RPMI7951 (cell line): ENCODE data around the gene DDX54. TPM values are rescaled to one million over a fixed set of nuclear protein-coding genes. Genes with fewer than 3 reads are reported as not detected.

ENCODE experiments used
- DNase-seq: peaks from one replicate; pipeline ENCODE4 v3.0.0-alpha.2; 2012; ENCODE audit warnings: low read depth
- total RNA-seq: library from RNA; depleted of rRNA; stranded (reverse); fragments of >200 nt; shearing (Covaris generic); gene quantifications from 2 replicates; pipeline ENCODE4 v1.2.3, GENCODE V29; 2014

The DDX54 gene
- total RNA-seq, 1 experiment from 2014 or later, result 17.2 TPM

- DNase-seq, result no peak
Measured at GRCh38 chr12:113189361-113189760, 4.1 kb upstream of the DDX54 start.

DNA sequence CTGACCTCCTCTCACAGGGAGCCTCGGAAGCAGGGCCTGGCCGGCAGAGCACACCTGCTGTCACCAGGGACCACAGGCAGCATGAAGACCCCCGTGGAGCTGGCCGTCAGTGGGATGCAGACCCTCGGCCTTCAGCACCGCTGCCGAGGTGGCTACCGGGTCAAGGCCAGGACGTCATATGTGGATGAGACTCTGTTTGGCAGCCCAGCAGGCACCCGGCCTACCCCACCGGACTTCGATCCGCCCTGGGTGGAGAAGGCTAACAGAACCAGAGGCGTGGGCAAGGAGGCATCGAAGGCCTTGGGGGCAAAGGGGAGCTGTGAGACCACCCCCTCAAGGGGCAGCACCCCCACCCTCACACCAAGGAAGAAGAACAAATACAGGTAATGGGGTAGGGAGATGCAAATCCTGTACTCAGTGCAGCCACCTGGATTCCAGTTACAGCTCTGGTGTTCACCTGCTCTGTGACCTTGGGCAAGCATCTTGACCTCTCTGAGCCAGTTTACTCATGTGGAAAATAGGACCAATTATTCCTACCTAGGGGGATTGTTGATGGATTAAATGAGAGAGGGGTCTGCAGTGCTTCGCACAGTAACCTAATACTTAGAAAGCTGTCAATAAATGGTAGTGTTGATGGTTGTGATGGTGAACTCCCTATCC lies 1.5 kb upstream of the DDX54 start:
- DNase-seq, result no peak

GRCh38 chr12:113186033-113186365 lies 721 bp upstream of the DDX54 start:
- no peak for DNase-seq

- peak; percentile 86 for DNase-seq
Measured at GRCh38 chr12:113184900-113185179, 438 bp downstream of the DDX54 start.

DNA sequence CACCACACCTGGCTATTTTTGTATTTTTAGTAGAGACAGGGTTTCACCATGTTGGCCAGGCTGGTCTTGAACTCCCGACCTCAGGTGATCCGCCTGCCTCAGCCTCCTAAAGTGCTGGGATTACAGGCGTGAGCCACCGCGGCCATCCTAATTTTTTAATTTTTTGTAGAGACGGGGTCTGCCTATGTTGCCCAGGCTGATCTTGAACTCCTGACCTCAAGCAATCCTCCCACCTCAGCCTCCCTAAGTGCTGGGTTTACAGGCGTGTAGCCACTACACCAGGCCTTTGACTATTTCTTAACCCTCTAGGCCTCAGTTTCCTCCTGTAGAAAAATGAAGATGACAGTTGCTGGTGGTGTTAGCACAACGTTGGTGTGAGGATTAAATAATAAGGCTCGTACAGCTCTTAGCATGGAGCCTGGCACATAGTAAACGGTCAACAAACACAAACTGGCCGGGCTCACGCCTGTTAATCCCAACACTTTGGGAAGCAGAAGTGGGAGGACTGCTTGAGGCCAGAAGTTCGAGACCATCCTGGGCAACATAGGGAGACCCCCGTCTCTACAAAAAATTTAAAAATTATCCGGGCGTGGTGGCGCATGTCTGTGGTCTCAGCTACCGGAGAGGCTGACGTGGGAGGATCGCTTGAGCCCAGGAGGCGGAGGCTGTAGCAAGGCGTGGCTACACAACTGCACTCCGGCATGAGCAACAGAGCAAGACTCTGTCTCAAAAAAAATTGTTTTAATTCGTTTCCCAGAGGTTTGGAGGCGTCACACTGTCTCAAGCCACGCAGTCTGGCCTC lies 979 bp downstream of the DDX54 start:
- DNase-seq, result no peak

DNA sequence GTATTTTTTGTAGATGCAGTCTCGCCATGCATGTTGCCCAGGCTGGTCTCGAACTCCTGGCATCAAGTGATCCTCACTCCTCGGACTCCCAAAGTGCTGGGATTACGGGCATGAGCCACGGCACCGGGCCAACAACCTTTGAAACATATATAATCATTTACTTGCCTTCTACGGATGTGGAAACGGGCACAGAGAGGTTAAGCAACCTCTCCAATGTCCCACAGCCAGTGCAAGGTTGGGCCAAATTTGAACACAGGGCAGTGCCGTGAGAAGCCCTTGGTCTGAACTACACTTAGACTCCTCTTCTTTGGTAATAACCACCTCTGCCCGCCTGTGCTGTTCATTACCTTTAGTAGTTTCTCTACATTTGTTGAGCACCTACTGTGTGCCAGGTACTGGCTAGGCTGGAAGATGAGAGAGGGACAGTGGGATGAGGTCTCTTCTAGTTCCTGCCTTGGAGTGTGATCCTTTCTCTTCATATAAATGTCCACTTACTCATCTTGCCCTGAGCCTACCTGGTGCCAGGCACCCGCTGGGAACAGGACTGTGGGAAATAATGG lies 2.2 kb downstream of the DDX54 start:
- no peak for DNase-seq

DNA sequence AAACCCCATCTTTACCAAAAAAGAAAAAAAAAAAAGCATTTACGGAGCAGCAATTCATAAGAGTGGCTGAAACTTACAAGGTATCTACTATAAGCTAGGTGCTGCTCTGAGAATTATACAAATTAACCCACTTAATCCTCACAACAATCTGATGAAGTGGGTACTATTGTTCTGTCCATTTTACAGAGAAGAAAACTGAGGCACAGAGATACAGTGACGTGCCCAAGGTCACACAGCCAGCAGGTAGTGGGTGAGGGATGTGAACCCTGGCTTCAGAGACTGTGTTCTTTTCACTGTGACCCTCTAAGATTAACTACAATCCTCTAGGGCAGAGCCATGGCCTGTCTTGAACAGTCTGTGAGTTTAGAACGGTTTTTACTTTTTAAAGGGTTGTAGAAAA lies 3.3 kb downstream of the DDX54 start:
- no peak for DNase-seq

GRCh38 chr12:113180333-113180732 lies 4.9 kb downstream of the DDX54 start:
- DNase-seq, result no peak

DNA sequence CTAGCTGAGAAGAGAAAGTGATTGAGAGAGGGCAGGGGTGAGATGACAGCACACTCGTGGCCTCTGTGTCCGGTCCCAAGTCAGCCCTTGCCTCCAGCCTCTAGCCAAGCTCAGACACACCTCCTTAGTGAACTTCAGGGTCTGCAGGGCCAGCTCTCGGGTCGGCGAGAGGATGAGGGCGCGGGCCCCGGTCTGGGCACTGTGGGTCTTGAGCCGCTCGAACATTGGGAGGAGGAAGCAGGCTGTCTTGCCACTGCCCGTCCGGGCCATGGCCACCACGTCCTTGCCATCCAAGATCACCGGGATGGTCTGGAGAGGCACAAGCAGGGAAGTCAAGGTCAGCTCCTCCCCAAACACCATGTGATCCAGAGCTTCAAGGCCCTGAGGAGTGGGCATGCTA lies 6.3 kb downstream of the DDX54 start:
- DNase-seq, result no peak

DNA sequence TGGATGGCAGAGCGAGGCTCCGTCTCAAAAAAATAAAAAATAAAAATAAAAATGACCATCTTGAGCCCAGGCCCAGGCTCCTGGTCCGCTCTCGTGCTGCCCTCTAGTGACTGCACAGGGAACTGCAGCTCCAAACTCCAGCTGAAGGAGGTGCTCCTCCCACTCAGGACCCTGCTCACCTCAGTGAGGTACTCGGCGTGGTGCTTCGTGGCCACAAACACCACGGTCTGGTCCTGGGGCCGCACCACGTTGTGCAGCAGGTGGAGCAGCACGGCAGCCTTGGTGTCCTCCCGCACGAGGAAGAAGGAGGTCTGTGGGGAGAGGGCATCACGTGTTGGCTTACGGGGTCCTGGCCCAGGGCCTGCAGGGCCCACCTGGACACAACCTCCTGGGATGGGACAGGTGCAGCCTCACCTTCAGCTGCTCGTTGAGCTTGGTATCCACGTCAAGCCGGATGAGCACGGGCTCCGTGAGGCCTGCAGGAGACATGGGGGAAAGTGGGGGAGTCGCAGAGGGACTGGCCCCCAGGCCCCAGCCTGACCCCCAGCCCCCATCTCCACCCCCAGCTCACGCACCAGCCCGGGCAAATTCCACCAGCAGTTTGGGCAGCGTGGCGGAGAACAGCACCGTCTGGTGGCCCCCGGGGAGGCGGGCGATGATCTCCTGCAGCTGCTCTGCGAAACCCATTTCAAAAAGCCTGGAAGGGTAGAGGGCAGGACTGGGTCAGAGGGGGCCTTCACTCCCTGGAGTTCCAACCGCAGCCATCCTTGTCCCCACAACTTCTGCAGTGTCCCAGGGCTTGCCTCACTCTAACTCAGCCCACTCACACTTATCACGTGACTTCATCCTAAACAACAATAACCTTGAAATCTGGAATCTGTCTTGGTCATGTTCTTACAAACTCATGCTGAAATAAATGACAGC lies 10.6 kb downstream of the DDX54 start:
- peak; percentile 51 for DNase-seq

DNA sequence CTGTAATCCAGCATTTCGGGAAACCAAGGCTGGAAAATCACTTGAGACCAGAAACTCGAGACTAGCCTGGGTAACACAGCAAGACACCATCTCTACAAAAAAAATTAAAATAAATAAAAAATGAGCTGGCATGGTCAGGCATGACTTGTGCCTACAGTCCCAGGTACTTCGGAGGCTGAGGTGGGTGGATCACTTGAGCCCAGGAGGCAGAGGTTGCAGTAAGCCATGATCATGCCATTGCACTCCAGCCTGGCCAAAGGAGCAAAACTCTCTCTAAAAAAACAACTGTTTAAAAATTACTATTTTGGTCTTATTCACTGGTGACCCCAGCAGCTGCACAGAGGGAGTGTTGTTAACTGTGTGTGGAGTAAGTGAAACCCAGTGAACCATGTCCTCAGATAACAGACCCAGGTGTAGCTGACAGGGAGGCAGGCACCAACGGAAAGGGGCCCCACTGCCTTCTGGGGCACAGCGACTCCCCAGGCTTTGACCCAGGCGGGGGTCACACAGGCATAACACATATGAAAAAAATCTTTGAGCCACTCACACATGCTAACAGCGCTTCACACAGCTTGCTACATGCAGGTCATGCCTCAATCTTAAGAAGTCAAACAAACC lies 12.1 kb downstream of the DDX54 start:
- no peak for DNase-seq

GRCh38 chr12:113172185-113172584 lies 13.1 kb downstream of the DDX54 start:
- no peak for DNase-seq

- DNase-seq, result no peak
Measured at GRCh38 chr12:113171543-113171942, 13.7 kb downstream of the DDX54 start.

- DNase-seq, result no peak
Measured at GRCh38 chr12:113170926-113171325, 14.4 kb downstream of the DDX54 start.

GRCh38 chr12:113170457-113170856 lies 14.8 kb downstream of the DDX54 start:
- DNase-seq, result no peak

DNA sequence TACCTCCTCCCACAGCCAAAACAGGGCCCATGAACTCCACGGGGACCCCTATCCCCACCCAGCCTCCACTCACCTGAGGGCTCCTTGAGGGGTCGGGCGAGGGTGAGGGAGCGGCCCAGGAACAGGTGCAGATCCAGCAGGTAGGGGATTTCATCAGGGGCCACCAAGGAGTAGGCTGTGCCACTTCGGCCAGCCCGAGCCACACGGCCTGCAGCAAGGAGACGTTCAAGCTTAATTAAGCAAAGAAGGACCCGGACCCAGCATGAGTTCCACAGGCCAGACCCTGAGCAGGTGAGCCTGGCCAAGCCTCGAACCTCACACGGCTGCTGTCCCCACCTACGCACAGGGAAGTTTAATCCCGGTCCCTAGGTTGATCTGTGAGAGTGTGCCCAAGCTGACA lies 15.6 kb downstream of the DDX54 start:
- no peak for DNase-seq

DNA sequence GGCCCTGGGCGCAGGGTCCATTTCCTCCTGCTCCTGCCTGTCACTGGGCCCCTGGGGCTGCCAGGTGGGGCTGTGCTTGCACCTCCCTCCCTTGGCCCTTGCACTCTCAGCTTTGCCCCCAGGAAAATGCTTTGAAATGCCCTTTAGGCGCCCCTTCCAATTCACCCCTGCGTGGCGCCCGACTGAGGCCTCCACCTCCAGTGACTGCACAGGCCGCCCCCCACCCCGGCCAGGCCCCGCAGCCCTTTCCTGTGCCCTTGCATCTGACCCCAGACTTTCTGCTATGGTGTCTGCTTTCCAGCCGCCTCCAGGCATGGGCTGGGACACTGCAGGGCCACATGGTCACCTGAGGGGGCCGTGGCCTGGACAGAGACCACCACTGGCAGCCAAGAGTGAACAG lies 17.4 kb downstream of the DDX54 start:
- DNase-seq, result no peak

DNA sequence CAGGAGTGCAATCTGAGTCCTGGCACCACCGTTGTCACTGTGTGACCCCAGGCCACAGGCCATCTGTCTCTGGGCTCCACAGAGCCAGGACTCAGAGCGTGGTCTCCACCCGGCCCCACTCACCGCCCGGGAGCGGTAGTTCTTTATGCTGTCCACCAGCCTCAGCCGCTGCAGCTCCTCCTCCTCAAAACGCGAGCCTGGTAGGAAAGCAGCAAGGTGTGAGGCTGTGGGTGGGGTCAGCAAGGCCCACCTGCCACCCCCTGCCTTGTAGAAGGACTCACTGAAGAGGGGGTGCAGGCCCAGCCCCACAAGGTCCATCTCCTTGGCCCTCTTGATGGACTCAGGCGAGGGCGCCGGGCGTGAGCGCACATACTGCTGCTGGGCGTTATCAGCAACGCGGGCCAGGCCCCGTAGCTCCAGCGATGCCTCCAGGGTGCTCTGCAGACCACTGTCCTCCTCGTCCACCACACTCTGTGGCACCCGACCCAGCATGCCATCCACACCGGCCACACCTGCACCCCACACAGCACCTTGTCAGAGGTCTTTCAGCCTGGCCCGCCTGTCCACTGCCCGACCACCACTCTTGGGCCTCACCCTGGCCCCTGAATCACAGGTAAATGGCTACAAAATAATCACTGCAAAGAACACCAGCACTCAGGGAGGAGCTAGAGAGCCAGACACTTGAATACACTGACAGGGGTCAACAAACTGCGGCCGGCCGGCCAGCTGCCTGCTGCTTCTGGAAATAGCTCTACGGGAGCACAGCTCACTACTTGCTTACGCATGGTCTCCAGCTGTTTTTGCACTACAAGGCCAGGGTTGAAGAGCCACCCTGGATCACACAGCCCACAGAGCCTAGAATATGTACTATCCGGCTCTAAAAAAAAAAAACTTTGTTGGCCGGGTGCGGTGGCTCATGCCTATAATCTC lies 19.5 kb downstream of the DDX54 start:
- no peak for DNase-seq

DNA sequence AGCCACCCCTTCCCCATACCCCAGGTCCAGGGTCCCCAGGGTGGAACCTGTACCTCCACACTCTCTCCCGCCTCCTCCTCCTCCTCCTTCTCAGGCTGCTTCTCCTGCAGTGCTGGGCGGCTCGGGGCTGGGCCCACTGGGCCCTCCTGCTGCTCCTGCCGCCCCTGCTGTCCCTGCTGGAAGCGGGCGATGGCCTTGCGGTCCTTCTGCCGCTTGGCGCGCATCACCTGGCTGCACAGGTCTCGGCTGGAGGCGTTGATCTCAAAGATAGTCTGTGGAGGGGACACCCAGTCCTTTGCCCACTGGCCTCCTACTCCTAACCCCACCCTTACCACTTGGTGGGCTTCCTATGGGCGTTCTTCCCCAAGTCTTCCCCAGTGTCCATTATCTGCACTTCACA lies 21.3 kb downstream of the DDX54 start:
- no peak for DNase-seq

DNA sequence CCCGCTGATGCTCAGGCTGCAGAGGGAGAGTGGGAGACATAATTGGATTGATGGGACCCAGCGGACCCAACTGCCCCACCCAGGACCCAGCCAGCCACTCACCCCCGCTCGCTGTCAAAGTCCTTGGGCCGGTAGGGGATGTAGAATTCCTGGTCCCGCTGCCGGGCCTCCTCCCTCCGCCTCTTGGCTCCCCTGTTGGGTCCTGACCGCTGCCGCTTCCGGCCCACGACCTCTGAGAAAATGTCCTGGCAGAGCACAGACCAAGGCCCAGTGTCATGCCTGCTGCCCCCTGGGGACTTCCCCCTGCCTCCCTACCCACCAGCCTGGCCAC lies 22.3 kb downstream of the DDX54 start:
- DNase-seq, result no peak
